HEK293 (cell line): ENCODE measurements around the gene SLC26A6.

Experiments used
- FEZF1 ChIP-seq: fragments of 450-650 bp; formaldehyde crosslinking; IDR thresholded peaks from 2 replicates; pipeline ENCODE4 v1.5.1; 2016; ENCODE audit warnings: missing biosample characterization, missing genetic modification characterization
- MYNN ChIP-seq: fragments of 450-650 bp; formaldehyde crosslinking; IDR thresholded peaks from 2 replicates; pipeline ENCODE4 v1.5.1; 2016; ENCODE audit warnings: missing biosample characterization, missing genetic modification characterization, borderline replicate concordance
- ZNF169 ChIP-seq: fragments of 450-650 bp; formaldehyde crosslinking; IDR thresholded peaks from 2 replicates; pipeline ENCODE4 v1.5.1; 2016; ENCODE audit warnings: missing biosample characterization, missing genetic modification characterization
- ZNF530 ChIP-seq: fragments of 450-650 bp; formaldehyde crosslinking; IDR thresholded peaks from 2 replicates; pipeline ENCODE4 v1.5.1; 2016; ENCODE audit warnings: low read depth, missing biosample characterization, missing genetic modification characterization
- TF ChIP-seq, protein P1 (sequence below): fragments of 450-650 bp; formaldehyde crosslinking; IDR thresholded peaks from 2 replicates; pipeline ENCODE4 v1.5.1; 2016; ENCODE audit warnings: missing biosample characterization, missing genetic modification characterization

- TF ChIP-seq ZNF169 (tag by site-specific recombination), result no peak
- no peak for TF ChIP-seq ZNF530 (tag by site-specific recombination)
- TF ChIP-seq FEZF1 (tag by site-specific recombination), result no peak
- no peak for TF ChIP-seq MYNN
- TF ChIP-seq, protein P1, sequence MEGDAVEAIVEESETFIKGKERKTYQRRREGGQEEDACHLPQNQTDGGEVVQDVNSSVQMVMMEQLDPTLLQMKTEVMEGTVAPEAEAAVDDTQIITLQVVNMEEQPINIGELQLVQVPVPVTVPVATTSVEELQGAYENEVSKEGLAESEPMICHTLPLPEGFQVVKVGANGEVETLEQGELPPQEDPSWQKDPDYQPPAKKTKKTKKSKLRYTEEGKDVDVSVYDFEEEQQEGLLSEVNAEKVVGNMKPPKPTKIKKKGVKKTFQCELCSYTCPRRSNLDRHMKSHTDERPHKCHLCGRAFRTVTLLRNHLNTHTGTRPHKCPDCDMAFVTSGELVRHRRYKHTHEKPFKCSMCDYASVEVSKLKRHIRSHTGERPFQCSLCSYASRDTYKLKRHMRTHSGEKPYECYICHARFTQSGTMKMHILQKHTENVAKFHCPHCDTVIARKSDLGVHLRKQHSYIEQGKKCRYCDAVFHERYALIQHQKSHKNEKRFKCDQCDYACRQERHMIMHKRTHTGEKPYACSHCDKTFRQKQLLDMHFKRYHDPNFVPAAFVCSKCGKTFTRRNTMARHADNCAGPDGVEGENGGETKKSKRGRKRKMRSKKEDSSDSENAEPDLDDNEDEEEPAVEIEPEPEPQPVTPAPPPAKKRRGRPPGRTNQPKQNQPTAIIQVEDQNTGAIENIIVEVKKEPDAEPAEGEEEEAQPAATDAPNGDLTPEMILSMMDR (tag by site-specific recombination), result no peak
Observed at GRCh38 chr3:48623851-48624547, 11.3 kb downstream of the SLC26A6 start.
